Cardiac fibroblast (primary cell): ENCODE data around the gene SMCR8.
"Not testable (repeated sequence)": the region's sequence is repeated elsewhere in the genome, so short reads cannot be mapped to it uniquely, and the experiment has no call there.

Source experiments
- DNase-seq, 2 donors: peaks; one replicate each; pipeline versions ENCODE4 v3.0.0 to v3.0.0-alpha.2; 2010; ENCODE audit warnings: low read depth in 2 of 2
- H3K4me3 ChIP-seq, 2 donors: replicated peaks in 1 of 2; 1 replicate in 1 of 2; 2 replicates in 1 of 2; pipeline ENCODE4 v1.5.1; 2011; ENCODE audit warnings: low read depth in 2 of 2, low read length in 2 of 2, mild to moderate bottlenecking in 2 of 2, moderate library complexity in 1 of 2
- TF ChIP-seq, protein P1 (sequence below): IDR thresholded peaks from one replicate; pipeline ENCODE4 v1.5.1; 2011; ENCODE audit warnings: low read depth, mild to moderate bottlenecking, low read length, inconsistent platforms

Gene SMCR8

DNA sequence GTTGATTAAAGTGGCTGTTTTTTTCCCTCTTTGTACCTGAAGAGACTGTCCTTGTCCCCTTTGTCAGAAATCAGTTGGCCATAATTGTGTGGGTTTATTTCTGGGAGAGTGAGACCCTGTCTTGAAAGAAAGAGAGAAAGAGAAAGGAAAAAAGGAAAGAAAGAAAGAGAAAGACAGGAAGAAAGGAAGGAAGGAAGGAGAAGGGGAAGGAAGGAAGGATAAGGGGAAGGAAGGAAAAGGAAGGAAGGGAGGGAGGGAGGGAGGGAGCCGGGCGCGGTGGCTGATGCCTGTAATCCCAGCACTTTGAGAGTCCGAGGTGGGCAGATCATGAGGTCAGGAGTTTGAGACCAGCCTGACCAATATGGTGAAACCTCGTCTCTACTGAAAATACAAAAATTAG, 55.7 kb downstream of the SMCR8 start:
- TF ChIP-seq, protein P1, sequence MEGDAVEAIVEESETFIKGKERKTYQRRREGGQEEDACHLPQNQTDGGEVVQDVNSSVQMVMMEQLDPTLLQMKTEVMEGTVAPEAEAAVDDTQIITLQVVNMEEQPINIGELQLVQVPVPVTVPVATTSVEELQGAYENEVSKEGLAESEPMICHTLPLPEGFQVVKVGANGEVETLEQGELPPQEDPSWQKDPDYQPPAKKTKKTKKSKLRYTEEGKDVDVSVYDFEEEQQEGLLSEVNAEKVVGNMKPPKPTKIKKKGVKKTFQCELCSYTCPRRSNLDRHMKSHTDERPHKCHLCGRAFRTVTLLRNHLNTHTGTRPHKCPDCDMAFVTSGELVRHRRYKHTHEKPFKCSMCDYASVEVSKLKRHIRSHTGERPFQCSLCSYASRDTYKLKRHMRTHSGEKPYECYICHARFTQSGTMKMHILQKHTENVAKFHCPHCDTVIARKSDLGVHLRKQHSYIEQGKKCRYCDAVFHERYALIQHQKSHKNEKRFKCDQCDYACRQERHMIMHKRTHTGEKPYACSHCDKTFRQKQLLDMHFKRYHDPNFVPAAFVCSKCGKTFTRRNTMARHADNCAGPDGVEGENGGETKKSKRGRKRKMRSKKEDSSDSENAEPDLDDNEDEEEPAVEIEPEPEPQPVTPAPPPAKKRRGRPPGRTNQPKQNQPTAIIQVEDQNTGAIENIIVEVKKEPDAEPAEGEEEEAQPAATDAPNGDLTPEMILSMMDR, result no peak
- DNase-seq, result no peak
- H3K4me3 ChIP-seq, result no peak overlapping the region

DNA sequence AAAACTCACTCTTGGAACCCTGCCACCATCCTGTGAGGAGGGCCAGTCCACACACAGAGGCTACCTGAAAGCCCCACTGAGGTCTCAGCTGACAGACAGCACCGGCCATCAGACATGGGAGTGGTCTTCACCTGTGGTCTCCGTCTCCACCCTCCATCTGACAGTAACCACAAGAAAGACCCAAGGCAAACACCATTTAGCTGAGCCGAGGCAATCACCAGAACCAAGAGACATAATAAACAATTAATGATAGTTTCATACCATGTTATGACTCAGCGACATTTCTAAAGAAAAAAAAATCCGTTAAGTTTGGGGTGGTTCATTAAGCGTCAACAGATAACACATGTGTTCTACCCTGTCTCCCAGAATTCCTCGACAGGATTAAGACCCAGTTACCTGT, 56.4 kb downstream of the SMCR8 start:
- DNase-seq, result no peak
- no peak overlapping the region for H3K4me3 ChIP-seq
- TF ChIP-seq, protein P1, result no peak

DNA sequence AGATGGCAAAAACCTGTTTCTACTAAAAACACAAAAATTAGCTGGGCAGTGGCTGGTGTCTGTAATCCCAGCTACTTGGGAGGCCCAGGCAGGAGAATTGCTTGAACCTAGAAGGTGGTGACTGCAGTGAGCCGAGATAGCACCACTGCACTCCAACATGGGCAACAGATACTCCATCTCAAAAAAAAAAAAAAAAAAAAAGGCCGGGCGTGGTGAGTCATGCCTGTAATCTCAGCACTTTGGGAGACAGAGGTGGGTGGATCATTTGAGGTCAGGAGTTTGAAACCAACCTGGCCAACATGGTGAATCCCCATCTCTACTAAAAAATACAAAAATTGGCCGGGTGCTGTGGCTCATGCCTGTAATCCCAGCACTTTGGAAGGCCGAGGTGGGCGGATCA, 58.1 kb downstream of the SMCR8 start:
- H3K4me3 ChIP-seq, DNase-seq: not testable (repeated sequence)

DNA sequence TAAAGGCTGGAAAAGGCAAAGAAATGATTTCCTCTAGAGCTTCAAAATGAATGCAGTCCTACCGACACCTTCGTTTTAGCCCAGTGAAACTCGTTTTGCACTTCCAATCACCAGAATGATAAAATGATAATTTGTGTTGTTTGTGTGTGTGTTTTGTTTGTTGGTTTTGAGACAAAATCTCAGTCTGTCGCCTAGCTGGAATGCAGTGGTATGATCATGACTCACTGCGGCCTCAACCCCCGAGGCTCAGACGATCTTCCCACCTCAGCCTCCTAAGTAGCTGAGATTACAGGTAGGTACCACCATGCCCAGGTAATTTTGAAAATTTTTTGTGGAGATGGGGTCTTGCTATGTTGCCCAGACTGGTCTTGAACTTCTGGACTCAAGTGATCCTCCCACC, 59.1 kb downstream of the SMCR8 start:
- DNase-seq, result no peak

More for the DNA sequence above, 59.1 kb downstream of the SMCR8 start:
- H3K4me3 ChIP-seq, result no peak overlapping the region
- TF ChIP-seq, protein P1, result no peak
